Forelimb muscle (tissue), 1 donor: ENCODE data around the gene CDKN1A. TPM values are rescaled to one million over a fixed set of nuclear protein-coding genes. Genes with fewer than 3 reads are reported as not detected.
"Not testable (repeated sequence)": the region's sequence is repeated elsewhere in the genome, so short reads cannot be mapped to it uniquely, and the experiment has no call there.

ENCODE experiments used
- DNase-seq: peaks from one replicate; pipeline ENCODE4 v3.0.0-alpha.2; 2013; ENCODE audit warnings: low read depth
- polyA plus RNA-seq: library from polyadenylated mRNA; unstranded; fragments of 120-200 nt; gene quantifications from one replicate; pipeline ENCODE4 v1.2.1, GENCODE V29; 2013; ENCODE audit not compliant: insufficient read length

The CDKN1A gene
- polyA plus RNA-seq, 1 donor: 110 TPM

- no peak for DNase-seq
Observed at GRCh38 chr6:36695414-36695813, 16.9 kb downstream of the CDKN1A start.

DNA sequence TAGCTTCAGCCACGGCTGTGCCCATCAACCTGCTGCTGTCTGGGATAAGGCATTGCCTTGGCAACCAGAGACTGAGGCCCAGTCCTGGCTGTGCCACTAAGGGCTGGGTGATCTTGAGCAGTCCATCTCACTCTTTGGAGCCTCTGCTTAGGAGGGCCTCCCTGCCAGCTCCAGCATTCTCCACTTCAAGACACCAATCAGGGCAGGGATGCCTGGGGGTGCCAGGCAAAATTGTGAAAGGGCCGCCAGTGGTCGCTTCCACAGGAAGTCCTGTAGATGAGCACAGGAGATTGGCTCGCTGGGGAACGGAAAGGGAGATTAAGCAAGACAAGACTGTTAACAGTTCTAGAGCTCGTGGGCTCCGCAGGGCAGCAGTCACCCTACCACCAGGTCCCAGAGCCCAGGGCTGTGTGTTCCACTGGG lies 19.0 kb downstream of the CDKN1A start, which contains the start of gene RAB44:
Gene RAB44 (plus strand): TSS at position 346 of the 423 bp plus-strand sequence. CDS start 6,410 bp downstream, outside the sequence.
- no peak for DNase-seq

DNA sequence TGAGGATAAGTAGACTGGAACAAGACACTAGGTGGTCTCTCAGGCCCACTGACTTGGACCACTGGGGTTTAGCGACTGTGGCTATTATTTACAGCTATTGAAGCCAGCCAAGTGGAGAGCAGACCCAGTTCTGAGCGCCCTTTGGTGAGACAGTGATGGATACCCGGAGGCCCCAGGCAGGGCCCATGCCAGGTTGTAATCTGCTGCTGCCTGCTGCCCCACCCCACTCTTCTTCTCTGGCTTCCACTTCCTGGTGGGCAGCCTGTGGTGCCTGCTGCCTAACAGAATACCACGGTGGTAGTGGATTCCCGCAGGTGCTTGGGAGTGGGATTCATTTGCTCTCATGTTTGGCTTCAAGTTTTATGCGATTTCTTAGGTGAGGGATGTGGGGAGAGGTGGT lies 19.7 kb downstream of the CDKN1A start:
- no peak for DNase-seq

DNA sequence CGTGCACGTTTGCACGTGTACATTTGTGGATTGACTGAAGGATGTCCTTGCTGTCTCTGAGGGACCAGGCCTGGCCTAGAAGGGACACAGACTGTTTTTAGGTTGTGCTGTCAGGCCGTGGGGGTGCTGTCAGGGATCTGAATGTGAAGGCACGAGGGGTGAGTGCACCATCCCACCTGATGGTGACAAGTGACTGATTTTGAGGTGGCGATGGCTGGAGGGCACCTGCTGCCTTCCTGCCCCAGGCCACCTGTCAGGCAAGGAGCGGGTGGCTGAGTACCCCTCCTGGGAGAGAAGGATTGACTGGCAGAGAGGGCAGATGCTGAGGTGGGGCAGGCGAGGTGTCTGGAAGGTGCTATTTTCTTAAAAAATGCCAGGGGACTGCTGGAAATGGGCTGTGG lies 20.4 kb downstream of the CDKN1A start:
- DNase-seq: no peak

- DNase-seq: no peak
Observed at GRCh38 chr6:36699348-36699747, 20.8 kb downstream of the CDKN1A start.

- DNase-seq: no peak
Observed at GRCh38 chr6:36700071-36700812, 21.7 kb downstream of the CDKN1A start.

- no peak for DNase-seq
Observed at GRCh38 chr6:36700831-36701230, 22.3 kb downstream of the CDKN1A start.

DNA sequence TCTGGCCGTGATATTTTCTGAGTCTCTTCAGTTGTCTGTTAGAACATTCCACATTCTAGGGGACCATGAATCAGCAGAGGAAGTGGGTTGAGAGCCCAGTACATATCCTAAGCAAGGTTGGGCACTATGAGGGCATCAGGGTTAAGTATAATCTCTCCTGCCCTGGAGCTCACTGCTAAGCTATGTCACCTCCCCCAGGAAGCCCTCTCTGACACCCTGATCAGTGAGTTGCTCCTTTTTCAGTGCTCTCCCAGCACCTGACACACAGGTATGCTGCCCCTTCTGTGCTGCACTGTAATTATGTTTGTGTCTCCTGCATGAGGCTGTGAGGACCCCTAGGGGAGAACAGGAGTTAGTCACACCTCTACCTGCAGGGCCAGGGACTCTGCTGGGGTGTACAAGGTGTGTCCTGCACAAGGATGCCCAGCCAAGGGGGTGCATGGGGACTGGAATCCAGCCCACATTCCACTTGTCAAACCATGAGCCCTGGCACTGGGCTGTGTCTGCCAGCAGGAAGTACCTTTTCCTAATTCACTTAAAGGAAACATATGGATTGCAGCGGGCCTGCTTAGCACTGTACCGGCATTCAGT lies 23.0 kb downstream of the CDKN1A start:
- no peak for DNase-seq

DNA sequence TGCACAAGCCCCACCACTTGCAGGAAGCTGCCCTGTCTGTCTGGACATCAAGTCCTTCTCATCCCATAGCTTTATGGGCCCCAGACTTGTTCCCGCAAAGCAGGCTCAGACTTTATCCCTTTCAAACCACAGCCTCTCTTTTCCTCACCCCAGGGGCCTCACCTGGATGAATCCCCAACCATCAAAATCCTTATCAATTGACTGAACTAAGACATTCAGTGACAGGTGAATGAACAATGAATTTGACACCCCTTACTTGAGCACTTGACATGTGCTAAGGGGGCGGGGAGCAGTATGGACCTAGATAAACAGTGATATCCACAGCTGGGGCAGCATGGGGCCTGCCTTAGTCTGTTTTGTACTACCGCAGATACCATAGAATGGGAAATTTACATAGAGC lies 24.1 kb downstream of the CDKN1A start:
- DNase-seq: no peak

GRCh38 chr6:36703081-36703606 lies 24.6 kb downstream of the CDKN1A start:
- no peak for DNase-seq

- DNase-seq: no peak
Observed at GRCh38 chr6:36703982-36704381, 25.5 kb downstream of the CDKN1A start.

DNA sequence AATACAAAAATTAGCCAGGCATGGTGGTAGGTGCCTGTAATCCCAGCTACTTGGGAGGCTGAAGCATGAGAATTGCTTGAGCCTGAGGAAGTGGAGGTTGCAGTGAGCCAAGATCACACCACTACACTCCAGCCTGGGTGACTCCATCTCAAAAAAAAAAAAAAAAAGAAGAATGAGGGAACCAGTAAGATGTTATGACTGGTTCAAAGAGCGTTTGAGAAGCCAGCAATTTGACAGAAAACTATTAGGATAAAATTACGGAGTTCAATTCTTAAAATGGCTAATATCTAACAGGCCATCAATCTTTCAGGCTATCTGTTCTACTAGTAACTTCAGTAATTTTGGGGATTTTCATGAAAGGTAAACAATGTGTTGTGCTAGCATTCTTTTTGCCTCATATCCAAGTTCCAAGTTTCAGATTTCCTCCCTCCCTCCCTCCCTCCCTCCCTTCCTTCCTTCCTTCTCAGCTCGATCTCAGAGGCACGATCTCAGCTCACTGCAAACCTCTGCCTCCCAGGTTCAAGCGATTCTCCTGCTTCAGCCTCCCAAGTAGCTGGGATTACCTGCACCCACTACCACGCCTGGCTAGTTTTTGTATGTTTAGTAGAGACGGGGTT lies 26.6 kb downstream of the CDKN1A start:
- DNase-seq: not testable (repeated sequence)

DNA sequence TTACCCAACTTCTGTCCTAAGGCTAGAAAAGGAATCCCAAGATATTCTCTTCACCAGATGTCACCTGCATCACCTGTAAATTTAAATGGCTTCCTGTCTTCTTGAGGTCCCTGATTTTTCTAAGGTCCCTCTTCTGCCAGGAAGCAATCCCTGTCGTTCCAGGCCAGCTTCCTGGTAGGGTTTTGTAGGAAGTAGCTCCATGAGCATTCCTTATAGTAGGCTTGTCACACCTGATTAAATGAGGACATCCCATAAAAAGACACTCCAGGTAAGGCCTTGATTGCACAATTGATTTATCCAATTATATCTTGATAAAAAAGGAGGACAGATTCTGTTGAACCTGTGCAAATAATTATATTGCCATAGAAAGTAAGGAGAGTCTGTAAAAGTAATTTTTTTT lies 27.8 kb downstream of the CDKN1A start:
- no peak for DNase-seq

DNA sequence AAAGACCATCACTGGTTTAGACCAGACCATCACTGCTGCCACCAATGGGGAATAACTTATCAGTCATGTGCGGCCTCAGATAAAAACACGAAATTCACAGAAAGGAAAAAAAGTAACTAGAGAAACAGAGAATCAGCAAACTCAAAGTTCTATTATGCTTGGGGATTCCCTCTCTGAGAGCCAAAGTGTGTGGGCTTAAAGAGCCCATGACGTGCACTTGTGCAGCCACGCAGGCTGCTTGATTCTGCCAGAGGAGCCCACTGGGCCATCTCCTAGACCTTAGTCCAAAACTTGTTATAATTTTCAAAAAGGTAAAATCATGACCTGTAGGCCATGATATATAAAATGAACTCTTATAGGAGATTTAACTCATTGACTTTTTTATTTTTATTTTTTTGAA lies 34.3 kb downstream of the CDKN1A start:
- DNase-seq: no peak

- DNase-seq: no peak
Observed at GRCh38 chr6:36713846-36714245, 35.3 kb downstream of the CDKN1A start.

DNA sequence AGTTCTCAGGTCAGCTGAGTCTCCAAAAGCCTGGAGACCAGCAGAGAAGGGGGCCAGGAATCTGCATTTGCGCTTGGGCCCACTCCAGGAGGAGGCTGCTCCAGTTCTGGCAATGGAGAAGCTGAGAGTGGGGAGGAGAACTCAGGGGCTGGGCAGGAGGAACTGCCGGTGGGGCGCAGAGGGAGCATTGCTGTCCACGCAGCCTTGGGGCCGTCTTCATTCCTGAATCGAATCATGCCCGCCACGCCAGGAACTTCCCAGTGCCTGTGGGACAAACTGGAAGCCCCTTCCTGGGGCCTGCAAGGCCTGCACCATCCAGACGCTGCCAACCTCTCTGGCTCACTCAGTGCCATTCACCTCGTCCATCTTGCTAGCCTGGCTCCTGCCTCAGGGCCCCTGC lies 36.0 kb downstream of the CDKN1A start:
- no peak for DNase-seq

- no peak for DNase-seq
Observed at GRCh38 chr6:36715469-36715868, 37.0 kb downstream of the CDKN1A start.

DNA sequence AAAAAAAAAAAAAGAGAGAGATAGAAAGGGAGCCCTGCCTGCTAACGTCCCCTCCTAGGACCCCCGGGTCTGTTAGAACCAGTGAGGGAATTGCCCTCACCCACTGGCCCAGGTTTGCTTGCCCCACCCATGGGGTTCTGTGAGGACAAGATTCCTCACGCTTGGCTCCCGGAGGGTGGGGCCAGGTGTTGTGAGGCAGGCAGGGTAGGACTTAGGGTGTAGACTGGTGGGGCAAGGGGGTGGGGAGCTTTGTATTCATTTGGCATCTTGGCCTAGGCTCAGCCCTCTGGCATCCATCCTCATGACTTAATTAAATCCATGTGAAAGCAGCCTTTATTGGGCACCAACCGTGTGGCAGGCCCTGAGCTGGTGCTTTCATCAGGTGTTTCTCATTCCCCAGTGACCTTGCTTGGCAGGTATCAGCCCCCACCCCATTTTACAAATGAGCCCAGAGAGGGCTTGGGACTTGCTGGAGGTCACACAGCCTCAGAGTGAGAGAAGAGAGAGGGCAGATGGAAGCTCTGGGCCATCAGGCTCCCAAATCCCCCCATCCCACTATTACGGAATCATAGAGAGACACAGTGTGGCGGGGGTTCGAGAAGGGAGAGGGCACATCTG lies 38.1 kb downstream of the CDKN1A start:
- no peak for DNase-seq

GRCh38 chr6:36717231-36717825 lies 38.8 kb downstream of the CDKN1A start:
- no peak for DNase-seq

DNA sequence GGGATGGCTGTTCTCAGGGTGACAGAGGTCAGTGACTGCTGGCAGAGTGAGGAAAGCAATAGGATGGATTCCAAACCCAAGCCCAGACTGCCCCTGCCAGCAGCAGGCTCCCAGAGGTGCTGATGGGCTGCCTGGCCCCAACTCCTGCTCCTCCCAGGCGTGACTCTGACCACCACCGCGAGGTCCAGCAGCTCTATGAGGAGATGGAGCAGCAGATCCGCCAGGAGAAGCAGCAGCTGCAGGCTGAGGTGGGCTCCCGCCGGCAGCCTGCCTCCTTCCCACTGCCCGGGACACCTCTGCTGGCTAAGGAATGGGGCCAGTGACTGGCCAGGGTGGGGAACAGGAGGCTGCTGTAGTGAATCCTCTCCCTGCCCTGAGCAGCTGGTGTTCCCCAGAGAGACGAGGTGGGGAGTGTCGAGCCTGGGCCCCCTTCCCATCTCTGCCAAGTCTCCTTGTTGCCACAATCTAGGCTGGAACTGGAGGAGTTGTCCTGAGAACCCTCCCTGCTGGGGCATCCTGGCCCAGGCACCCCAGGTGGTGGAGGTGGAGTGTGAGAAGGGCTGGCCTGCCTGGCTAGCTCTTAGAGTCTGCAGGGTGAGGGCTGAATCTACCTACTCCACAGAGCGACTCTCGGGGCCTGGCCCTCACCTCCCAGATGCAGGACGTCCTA lies 39.5 kb downstream of the CDKN1A start:
- DNase-seq: no peak

DNA sequence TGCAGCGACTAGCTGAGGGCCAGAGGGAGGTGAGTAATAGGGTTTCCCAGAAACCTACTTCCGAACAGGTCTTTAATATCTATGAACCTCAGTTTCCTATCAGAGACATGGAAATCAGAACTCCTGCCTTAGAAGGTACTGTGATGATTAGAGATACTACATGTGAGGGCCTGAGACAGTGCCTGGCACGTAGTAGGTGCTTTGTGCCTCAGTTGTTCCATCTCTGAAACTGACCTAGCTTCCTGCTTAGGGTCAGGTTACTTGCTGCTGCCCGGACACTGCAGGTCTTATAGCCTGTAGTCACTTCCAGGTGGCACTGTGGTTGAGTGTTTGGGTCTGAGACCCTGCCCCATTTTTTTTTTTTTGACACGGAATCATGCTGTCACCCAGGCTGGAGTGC lies 40.0 kb downstream of the CDKN1A start:
- DNase-seq: no peak
